Neural crest cell (in vitro differentiated cells): ENCODE results near the gene KNCN. TPM values are rescaled to one million over a fixed set of nuclear protein-coding genes. Genes with fewer than 3 reads are reported as not detected.

Source experiments
- DNase-seq: peaks from one replicate; pipeline ENCODE4 v3.0.0; 2021; ENCODE audit warnings: low read depth, mixed read lengths, low spot score
- H3K27ac Mint-ChIP-seq: one replicate; pipeline ENCODE4 v1.8.0; 2021; ENCODE audit warnings: mild to moderate bottlenecking, mixed read lengths; ENCODE audit not compliant: unreplicated experiment
- H3K27me3 Mint-ChIP-seq: 2 replicates; pipeline ENCODE4 v1.8.0; 2021; ENCODE audit warnings: low read depth, mild to moderate bottlenecking, mixed read lengths
- H3K36me3 Mint-ChIP-seq: 2 replicates; pipeline ENCODE4 v1.8.0; 2021; ENCODE audit warnings: low read depth, mild to moderate bottlenecking, mixed read lengths
- H3K4me1 Mint-ChIP-seq: 2 replicates; pipeline ENCODE4 v1.8.0; 2021; ENCODE audit warnings: mixed read lengths
- H3K4me3 Mint-ChIP-seq: one replicate; pipeline ENCODE4 v1.8.0; 2021; ENCODE audit warnings: mild to moderate bottlenecking, mixed read lengths
- H3K9me3 Mint-ChIP-seq: 2 replicates; pipeline ENCODE4 v1.8.0; 2021; ENCODE audit warnings: mixed read lengths
- total RNA-seq: library from RNA; stranded (reverse); gene quantifications from 2 replicates; pipeline ENCODE4 v1.2.1, GENCODE V29; 2021
- TF ChIP-seq, protein P1 (sequence below): fragments of 200-600 bp; sonication (generic); conservative IDR thresholded peaks from 2 replicates; pipeline ENCODE4 v1.5.0; 2021; ENCODE audit warnings: antibody characterized with exemption, mild to moderate bottlenecking

KNCN gene
- total RNA-seq, 1 donor from 2014 or later, result not detected

DNA sequence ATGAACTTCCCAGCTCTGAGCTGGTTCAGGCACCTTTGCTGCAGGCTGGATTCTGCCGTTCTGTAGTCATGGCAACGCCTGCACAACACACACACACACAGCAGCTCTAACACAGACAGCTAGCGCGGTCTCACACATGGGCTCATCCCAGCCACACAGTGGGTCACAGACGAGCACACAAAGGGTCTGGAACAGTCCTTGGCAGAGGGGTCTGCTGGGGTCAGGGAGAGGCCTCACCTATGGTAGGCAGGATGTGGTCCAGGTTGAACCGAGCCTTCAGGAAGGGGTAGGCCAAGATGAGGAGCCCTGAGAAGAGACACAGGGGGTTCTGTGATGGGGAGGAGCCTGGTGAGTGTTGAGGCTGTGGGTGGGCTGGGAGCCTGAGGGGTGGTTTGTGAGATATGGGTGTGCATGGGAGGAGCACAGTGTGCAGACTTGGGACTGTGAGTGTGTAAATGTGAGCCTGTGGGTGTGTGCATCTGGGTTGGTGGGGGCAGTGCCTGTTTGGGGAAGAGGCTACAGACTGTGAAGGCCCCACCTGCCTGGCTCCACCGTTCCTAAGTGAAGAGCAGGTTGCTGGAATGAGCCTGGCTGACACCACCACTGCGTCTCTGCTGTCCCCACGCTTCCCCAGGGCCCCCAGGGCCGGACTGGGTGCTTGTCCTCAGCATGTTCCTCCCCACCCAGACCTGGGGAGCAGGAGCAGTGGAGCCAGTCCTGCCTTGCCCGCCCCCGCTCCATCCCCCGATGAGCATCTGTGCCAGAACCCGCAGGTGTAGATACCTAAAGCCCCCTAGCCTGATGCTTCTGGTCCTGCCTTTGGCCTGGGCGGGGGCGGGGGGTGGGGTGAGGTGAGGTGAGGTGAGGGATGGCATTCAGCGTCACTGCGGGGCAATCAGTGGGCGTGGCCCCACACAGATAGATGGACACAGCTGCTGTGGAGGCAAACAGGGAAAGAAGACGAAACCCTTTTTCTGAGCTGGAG, 1.5 kb downstream of the KNCN start:
- H3K4me1 Mint-ChIP-seq, result peaks cover 14% of the 10 kb centered on the region
- TF ChIP-seq, protein P1, sequence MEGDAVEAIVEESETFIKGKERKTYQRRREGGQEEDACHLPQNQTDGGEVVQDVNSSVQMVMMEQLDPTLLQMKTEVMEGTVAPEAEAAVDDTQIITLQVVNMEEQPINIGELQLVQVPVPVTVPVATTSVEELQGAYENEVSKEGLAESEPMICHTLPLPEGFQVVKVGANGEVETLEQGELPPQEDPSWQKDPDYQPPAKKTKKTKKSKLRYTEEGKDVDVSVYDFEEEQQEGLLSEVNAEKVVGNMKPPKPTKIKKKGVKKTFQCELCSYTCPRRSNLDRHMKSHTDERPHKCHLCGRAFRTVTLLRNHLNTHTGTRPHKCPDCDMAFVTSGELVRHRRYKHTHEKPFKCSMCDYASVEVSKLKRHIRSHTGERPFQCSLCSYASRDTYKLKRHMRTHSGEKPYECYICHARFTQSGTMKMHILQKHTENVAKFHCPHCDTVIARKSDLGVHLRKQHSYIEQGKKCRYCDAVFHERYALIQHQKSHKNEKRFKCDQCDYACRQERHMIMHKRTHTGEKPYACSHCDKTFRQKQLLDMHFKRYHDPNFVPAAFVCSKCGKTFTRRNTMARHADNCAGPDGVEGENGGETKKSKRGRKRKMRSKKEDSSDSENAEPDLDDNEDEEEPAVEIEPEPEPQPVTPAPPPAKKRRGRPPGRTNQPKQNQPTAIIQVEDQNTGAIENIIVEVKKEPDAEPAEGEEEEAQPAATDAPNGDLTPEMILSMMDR, result no peak
- peaks cover 34% of the 10 kb centered on the region for H3K27me3 Mint-ChIP-seq
- H3K9me3 Mint-ChIP-seq, result no peaks in the 10 kb centered on the region
- DNase-seq, result peak; percentile 28
- peak overlapping the region; percentile 98 for H3K27ac Mint-ChIP-seq
- H3K4me3 Mint-ChIP-seq, result no peak overlapping the region
- H3K36me3 Mint-ChIP-seq, result no peaks in the 10 kb centered on the region

DNA sequence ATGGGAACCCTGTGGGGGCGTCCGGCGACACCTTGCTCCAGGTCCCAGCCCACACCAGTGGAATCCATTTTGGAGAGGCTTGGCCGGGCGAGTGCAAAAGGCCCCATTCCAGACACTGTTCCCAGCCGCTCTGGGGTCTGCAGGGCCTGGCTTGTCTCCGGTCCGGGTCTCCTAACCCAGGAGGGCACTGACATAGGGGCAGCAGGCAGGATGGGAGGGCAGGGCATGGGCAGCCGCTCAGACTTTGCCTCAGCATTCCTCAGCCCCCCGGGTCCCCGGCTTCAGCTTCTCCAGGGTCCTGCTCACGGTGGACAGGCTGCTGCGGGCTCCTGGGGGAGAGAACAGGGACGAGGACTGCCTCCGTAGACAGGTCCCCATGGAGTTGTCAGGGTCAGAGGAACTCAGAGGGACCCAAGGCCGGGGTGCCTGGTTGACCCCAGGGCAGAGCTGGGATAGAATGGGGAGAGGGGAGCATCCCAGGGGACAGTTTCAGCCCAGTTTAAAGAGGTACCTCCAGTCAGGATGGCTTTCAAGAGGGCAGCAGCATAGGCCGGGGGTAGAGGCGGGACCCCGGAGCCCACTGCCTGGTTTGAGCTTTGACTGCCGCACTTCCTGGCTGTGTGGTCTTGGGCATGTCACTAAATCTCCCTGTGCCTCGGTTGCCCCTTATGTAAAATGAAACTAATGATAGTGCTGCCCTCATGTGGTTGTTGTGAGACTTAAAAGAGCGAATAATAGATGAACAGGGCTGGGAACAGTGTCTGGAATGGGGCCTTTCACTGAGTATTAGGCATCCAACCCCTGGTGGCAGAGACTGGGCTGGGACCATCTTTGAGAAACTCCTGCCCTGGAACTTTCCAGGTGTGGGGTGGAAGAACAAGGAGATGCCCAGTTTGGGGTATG, 3.7 kb downstream of the KNCN start:
- H3K9me3 Mint-ChIP-seq, result no peaks in the 10 kb centered on the region
- peaks cover 56% of the 10 kb centered on the region for H3K27me3 Mint-ChIP-seq
- TF ChIP-seq, protein P1, result peak; percentile 63
- H3K36me3 Mint-ChIP-seq, result no peaks in the 10 kb centered on the region
- H3K27ac Mint-ChIP-seq, result no peak overlapping the region
- no peak for DNase-seq
- H3K4me3 Mint-ChIP-seq, result no peak overlapping the region
- H3K4me1 Mint-ChIP-seq, result peaks cover 23% of the 10 kb centered on the region

DNA sequence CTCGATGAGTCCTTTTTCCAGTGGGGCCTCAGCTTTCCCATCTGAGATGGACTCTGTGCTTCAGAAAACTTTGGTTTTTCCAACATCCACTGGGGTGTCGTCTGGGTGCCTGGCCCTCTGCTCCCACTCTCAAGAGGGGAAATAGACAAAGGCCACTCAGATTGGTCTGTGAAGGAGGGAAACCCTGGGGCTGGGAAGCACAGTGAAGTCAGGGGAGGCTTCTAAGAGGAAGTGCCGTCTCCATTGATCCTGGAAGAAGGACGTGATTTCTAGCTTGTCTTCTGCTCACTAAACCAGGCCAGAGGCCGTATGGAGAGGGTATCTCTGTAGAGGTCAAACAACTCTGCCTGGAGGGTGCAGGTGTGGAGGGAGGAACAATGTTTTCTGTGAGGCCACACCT, 5.2 kb downstream of the KNCN start:
- no peaks in the 10 kb centered on the region for H3K9me3 Mint-ChIP-seq
- H3K4me1 Mint-ChIP-seq, result peaks cover 23% of the 10 kb centered on the region
- H3K36me3 Mint-ChIP-seq, result peaks cover 2% of the 10 kb centered on the region
- no peak overlapping the region for H3K4me3 Mint-ChIP-seq
- no peak for DNase-seq
- TF ChIP-seq, protein P1, result no peak
- H3K27me3 Mint-ChIP-seq, result peaks cover 70% of the 10 kb centered on the region
- no peak overlapping the region for H3K27ac Mint-ChIP-seq

DNA sequence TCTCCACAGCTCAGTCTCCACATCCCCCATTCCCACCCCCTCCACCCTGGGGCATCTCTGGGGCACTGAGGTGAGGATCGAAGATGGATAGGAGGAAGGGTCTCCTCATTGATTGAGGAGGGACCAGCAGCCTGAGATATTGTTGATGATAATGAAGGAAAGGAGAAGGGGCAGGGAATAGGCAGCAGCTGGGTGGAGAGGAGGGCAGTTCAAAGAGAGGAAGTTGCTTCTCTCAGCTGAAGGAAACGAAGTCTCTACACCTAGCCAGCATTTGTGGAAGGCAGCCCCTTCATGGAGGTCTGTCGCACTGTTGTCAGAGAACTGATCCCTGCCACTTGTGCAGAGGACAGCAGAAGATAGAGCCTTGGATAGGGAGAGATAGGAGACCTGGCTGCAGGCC, 5.7 kb downstream of the KNCN start:
- H3K36me3 Mint-ChIP-seq, result peaks cover 2% of the 10 kb centered on the region
- TF ChIP-seq, protein P1, result no peak
- H3K27ac Mint-ChIP-seq, result no peak overlapping the region
- peaks cover 23% of the 10 kb centered on the region for H3K4me1 Mint-ChIP-seq
- peaks cover 75% of the 10 kb centered on the region for H3K27me3 Mint-ChIP-seq
- no peak for DNase-seq
- H3K9me3 Mint-ChIP-seq, result no peaks in the 10 kb centered on the region
- no peak overlapping the region for H3K4me3 Mint-ChIP-seq

DNA sequence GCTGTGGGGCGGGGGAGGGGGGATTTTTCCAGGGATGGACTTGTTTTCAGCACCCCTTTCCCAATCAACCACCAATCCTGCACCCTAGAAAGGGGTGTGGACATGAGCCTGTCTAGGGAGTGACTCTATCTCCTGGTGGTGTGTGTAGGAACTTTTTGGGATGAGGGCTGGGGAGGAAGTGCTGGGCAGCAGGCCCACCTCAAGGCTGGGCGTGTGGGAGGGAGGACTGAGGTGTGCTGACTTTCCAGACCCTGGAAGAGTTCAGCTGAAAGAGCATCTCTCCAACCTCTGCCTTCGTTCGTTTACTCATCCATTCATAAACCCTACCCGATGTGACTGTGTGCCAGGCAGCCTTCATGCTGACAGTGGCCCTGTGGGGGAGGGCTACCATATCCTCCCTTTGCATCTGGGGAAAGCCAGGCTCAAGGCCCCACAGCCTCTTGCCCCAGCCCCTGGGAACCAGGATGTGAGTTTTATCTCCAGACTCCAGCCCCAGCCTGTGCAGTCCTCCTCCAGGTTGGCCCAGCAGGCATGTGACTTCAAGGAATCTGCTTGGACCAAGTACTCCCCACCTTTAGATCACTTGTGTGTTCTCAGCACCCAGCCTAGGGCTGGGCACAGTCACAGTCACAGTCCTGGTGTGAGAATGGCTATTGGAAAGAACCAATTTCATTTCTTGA, 6.7 kb downstream of the KNCN start:
- TF ChIP-seq, protein P1, result peak; percentile 21
- H3K27ac Mint-ChIP-seq, result no peak overlapping the region
- DNase-seq, result no peak
- H3K9me3 Mint-ChIP-seq, result no peaks in the 10 kb centered on the region
- H3K36me3 Mint-ChIP-seq, result peaks cover 2% of the 10 kb centered on the region
- H3K27me3 Mint-ChIP-seq, result peaks cover 81% of the 10 kb centered on the region
- H3K4me1 Mint-ChIP-seq, result peaks cover 20% of the 10 kb centered on the region
- no peak overlapping the region for H3K4me3 Mint-ChIP-seq
